GM21526 (cell line): ENCODE results near the gene ARMH1.
"Not testable (repeated sequence)": the region's sequence is repeated elsewhere in the genome, so short reads cannot be mapped to it uniquely, and the experiment has no call there.

ENCODE experiments used
- ATAC-seq: cut with Tn5 transposase; IDR thresholded peaks from one replicate; pipeline ENCODE4 v1.9.1; 2021; ENCODE audit warnings: moderate library complexity; ENCODE audit not compliant: unreplicated experiment, low FRiP score

Gene ARMH1

GRCh38 chr1:44664730-44665370, 9.7 kb upstream of the ARMH1 start:
- no peak for ATAC-seq

DNA sequence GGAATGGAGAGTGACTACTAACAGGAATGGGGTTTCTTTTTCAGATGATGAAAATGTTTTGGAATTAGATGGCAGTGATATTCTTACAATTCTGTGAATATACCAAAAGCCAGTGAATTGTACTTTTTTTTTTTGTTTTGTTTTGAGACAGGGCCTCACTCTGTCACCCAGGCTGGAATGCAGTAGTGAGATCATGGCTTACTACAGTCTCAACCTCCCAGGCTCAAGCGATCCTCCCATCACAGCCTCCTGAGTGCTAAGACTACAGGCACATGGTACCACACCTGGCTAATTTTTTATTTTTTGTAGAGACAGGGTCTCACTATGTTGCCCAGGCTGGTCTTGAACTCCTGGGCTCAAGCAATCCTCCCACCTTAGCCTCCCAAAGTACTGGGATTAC, 7.8 kb upstream of the ARMH1 start:
- ATAC-seq = not testable (repeated sequence)

DNA sequence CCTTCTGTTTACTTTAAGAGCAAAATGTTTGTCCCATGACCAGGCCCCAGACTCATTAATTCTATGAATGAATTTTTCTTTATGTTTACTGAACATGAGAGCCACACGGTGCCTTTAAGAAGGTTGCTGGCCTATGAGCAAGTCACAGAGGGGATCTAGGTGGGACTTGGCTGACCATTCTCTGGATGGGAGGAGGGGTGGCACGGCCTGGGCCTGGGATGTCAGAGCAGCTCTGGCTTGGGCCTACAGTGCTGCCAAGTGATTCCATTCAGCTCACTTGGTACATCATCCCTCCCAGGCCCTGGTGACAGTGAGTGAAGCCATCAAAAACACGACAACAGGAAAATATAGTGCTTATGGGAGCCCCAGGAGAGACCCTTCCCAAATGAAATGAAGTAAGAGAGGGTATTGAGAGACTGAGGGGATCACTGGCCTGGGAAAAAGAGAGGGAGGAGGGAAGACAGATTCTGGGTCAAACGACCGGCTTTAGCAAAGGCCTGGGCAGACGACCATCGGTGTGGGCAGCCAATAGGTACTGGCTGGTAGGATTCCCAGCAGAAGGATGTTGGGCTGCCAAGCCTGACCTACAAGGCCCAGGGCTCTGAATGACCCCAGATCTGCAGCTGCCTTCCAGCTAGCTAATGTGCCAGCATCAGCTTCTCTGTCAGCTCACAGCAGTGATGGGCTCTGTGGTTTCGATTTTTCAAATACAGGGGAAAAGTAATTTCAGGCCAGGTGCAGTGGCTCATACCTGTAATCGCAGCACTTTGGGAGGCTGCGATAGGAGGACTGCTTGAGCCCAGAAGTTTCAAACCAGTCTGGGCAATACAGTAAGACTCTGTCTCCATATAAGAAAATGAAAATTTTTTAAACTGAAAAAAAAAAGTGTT, 3.5 kb upstream of the ARMH1 start:
- no peak for ATAC-seq

GRCh38 chr1:44672254-44672955, 2.1 kb upstream of the ARMH1 start:
- no peak for ATAC-seq

- ATAC-seq = no peak
These were observed 1.4 kb upstream of the ARMH1 start for GRCh38 chr1:44672961-44673674.

DNA sequence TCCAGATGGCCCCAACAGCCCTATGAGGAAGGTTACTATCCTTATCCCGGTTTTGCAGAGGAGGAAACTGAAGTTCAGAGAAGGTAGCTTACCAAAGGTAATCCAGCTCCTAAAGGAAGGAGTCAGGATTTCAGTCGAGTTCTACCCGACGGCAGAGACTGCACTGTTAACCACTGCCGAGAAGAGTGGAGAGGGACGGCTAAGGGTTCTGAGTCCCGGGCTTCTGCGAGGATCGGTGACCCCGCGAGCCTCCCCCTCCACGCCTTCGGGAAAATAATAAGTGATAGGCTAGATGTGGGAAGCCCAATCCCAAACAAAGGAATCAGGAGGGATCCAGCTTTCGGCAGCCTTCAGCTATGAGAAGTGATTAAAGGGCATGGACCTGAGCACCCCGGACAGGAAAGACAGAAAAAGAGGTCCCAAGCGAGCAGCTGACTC, 820 bp upstream of the ARMH1 start:
- no peak for ATAC-seq

GRCh38 chr1:44675186-44675585, 672 bp downstream of the ARMH1 start:
- no peak for ATAC-seq

- no peak for ATAC-seq
These were observed 2.1 kb downstream of the ARMH1 start for GRCh38 chr1:44676484-44677200.

GRCh38 chr1:44677201-44677766, 2.8 kb downstream of the ARMH1 start:
- ATAC-seq = no peak

GRCh38 chr1:44678120-44678519, 3.6 kb downstream of the ARMH1 start:
- ATAC-seq = no peak

DNA sequence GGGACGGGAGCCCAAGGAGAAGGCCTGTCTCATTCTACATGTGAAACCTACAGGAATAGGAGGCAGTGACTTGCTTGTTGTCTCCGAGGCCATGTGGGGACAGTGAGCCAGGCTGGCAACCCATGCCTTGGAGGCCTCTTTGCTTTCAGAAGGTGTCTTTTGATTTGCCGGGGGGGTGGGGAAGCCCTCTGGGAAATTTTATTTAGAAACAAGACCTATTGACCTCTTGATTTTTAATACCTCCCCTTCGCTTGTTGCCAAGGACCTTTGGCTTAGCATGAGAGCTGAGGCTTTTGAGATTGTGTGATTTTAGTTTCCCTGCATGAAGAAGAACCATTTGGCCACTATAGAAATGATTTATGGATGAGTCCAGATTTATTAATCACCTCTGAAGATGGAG, 4.1 kb downstream of the ARMH1 start:
- ATAC-seq = no peak

DNA sequence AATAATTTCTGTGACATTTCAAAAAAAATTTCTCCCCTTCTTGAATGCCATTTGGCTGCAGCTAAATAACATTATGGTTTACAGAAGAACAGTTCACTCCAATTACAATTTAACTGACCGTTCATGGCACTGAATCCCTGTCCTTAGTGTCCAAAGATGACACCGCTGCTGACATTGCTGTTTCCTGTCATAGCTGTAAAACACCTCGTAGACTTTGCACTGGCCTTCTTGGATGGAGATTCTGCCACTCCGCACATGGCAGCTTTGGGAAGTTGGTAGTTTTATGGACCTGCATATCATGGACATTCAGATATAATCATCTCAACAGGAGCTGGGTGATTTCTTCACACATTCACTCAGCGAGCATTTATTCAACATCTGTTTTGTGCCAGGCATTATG, 5.0 kb downstream of the ARMH1 start:
- ATAC-seq = no peak

DNA sequence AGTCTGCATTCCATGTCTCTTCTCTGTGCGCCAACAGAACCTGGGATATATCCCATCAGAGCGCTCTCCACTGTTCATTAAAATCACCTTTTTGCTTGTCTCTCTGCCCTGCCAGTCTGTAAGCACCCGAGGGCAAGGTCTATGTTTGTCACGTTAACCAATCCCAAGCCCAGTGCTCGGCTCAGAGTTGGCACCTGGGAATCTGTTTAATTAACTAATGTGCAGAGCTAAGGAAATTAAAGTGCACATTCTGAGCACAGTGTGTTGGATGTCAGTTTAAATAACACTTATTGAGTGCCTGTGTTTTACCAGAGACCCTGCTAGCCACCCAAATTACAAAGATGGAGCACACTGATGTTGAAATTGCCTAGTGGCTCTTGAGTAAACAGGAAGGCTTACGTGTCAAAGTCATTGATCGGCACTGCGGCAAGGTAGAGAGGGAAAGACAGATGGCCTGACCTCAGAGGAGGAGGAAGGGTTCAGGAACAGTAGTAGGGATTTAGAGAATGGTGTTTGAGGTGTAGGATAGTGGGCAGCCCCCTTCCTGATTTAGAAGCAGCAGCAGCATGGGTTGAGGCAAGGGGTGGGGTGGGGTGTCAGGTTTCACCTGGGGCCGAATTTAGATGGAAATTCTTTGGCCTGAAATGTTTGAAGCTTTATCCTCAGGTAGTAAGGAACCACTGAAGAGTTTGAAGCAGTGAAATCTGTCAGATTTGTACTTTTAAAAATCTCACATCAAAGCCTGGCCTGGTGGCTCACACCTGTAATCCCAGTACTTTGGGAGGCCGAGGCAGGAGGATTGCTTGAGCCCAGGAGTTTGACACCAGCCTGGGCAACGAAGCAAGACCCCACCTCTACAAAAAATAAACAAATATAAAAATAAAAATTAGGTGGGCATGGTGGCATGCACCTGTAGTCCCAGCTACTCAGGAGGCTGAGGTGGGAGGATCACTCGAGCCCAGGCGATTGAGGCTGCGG, 7.7 kb downstream of the ARMH1 start:
- no peak for ATAC-seq

- no peak for ATAC-seq
These were observed 8.4 kb downstream of the ARMH1 start for GRCh38 chr1:44682883-44683265.

DNA sequence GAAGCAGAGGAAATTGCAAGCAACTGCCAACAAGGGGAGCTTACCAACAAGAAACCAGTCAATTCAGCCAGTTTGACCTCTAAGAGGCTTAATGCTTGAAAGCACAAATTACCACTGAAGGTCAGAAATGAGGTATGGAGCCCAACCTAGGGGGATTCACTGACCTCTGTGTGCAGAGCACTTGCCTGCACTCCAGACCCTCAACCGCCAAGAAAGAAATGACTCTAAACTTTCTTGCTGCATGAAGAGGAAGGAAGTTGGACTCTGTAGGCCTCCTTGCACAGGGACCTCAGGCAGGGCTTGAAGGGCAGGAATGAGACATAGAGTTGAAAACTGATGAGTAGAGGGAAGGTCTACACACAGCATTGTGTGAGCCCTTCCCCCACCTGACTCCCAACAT, 10.0 kb downstream of the ARMH1 start:
- ATAC-seq = no peak

- no peak for ATAC-seq
These were observed 10.7 kb downstream of the ARMH1 start for GRCh38 chr1:44685218-44685617.

GRCh38 chr1:44685881-44686280, 11.4 kb downstream of the ARMH1 start:
- ATAC-seq = no peak

GRCh38 chr1:44688760-44689446, 14.4 kb downstream of the ARMH1 start:
- ATAC-seq = no peak
